ENCODE measurements around the gene TNFSF4. TPM values are rescaled to one million over a fixed set of nuclear protein-coding genes. Genes with fewer than 3 reads are reported as not detected.

The TNFSF4 gene
- total and polyA plus RNA-seq, 2 of the 13 experiments (the other 11 are each of a cell fraction or from before 2014, with no cell fraction given) = 2.4 to 7.9 TPM

GRCh38 chr1:173190101-173190936, 16.8 kb downstream of the TNFSF4 start (continued):
- no peak for TF ChIP-seq ZNF431 (CRISPR knock-in tag; IDR thresholded peaks at IDR 0.05; ENCODE audit: borderline replicate concordance, low read depth)
- no peak for TF ChIP-seq ZNF468 (CRISPR knock-in tag; IDR thresholded peaks at IDR 0.05)
- TF ChIP-seq HBP1 (CRISPR knock-in tag; IDR thresholded peaks at IDR 0.05; ENCODE audit: low read depth) = peak; percentile 75
- no peak for TF ChIP-seq ZNF788 (CRISPR knock-in tag; IDR thresholded peaks at IDR 0.05; ENCODE audit: borderline replicate concordance)
- no peak for TF ChIP-seq GMEB1 (CRISPR knock-in tag; IDR thresholded peaks at IDR 0.05; ENCODE audit: borderline replicate concordance)
- TF ChIP-seq ZNF121 (CRISPR knock-in tag; IDR thresholded peaks at IDR 0.05) = no peak
- no peak for TF ChIP-seq ZEB1 (IDR thresholded peaks at IDR 0.05; ENCODE audit: insufficient replicate concordance, low read depth)
- TF ChIP-seq DMTF1 (CRISPR knock-in tag; IDR thresholded peaks at IDR 0.05) = no peak
- TF ChIP-seq ZNF350 (CRISPR knock-in tag; IDR thresholded peaks at IDR 0.05; ENCODE audit: borderline replicate concordance, low read depth) = peak; percentile 40; the same call in 1 of the 2 replicates
- TF ChIP-seq ETS1 (CRISPR knock-in tag; IDR thresholded peaks at IDR 0.05) = no peak
- no peak for TF ChIP-seq FUBP1 (CRISPR knock-in tag; IDR thresholded peaks at IDR 0.05; ENCODE audit: borderline replicate concordance)
- TF ChIP-seq RARA (CRISPR knock-in tag; IDR thresholded peaks at IDR 0.05) = peak; percentile 67
- no peak for TF ChIP-seq ZNF414 (CRISPR knock-in tag; IDR thresholded peaks at IDR 0.05)
- no peak for TF ChIP-seq RORA (CRISPR knock-in tag; IDR thresholded peaks at IDR 0.05)
- no peak for TF ChIP-seq RELA (CRISPR knock-in tag; IDR thresholded peaks at IDR 0.05)
- no peak for TF ChIP-seq ZNF567 (CRISPR knock-in tag; IDR thresholded peaks at IDR 0.05; ENCODE audit: borderline replicate concordance)
- peak; percentile 62 for TF ChIP-seq SOX5 (CRISPR knock-in tag; IDR thresholded peaks at IDR 0.05; ENCODE audit: borderline replicate concordance)
- TF ChIP-seq RAD51 (IDR thresholded peaks at IDR 0.05; ENCODE audit: borderline replicate concordance) = no peak
- no peak for TF ChIP-seq ZFP36L2 (CRISPR knock-in tag; IDR thresholded peaks at IDR 0.05)

All from HepG2 (cell line).